Measurements from ENCODE around the gene TUFT1.

The TUFT1 gene

GRCh38 chr1:151514366-151514765 is 25.7 kb upstream of the TUFT1 start:
- ChIA-PET CTCF (interaction anchor here (0.6 to 0.7 kb wide), 2 partner anchors 23 to 91 kb away, joined by 7 to 8 read pairs; no protein-coding TSS in a partner anchor), POLR2A (interaction anchor here (0.9 kb wide), 1 partner anchor 26 kb away, joined by 3 read pairs; the partner anchor contains the start of gene TUFT1)
- Histone ChIP-seq H3K27ac (ENCODE audit: extremely low read depth, low read depth, low read length) (no peak overlapping the region), H3K9me3 (ENCODE audit: control insufficient read depth, insufficient read depth, low read depth, low read length) (no peaks in the 10 kb centered on the region), H3K36me3 (ENCODE audit: control insufficient read depth in 2 of 2, insufficient read depth in 1 of 2, low read length in 2 of 2) (peaks cover 0 to 13% of the 10 kb centered on the region in 2 experiments; a peak in 1 of 3 replicates), H3K4me1 (ENCODE audit: control insufficient read depth, insufficient read depth, low read length) (peaks cover 16% of the 10 kb centered on the region), H3K4me3 (ENCODE audit: low read depth, low read length) (no peak overlapping the region)
- no peak for TF ChIP-seq ZNF354C (tag by site-specific recombination; IDR thresholded peaks at IDR 0.05; ENCODE audit: borderline replicate concordance, low read depth)
- no peak for TF ChIP-seq ZNF211 (tag by site-specific recombination; IDR thresholded peaks at IDR 0.05; ENCODE audit: low read depth)
- no peak for TF ChIP-seq ZNF558 (tag by site-specific recombination; IDR thresholded peaks at IDR 0.05)
- no peak for TF ChIP-seq ZNF585B (tag by site-specific recombination; IDR thresholded peaks at IDR 0.05)
- TF ChIP-seq ZNF140 (tag by site-specific recombination; IDR thresholded peaks at IDR 0.05): no peak
- TF ChIP-seq ZNF10 (tag by site-specific recombination; IDR thresholded peaks at IDR 0.05): no peak
- TF ChIP-seq ZNF157 (tag by site-specific recombination; IDR thresholded peaks at IDR 0.05): no peak
- TF ChIP-seq ZBTB20 (tag by site-specific recombination; IDR thresholded peaks at IDR 0.05): no peak
- TF ChIP-seq ZNF777 (tag by site-specific recombination; IDR thresholded peaks at IDR 0.05; ENCODE audit: borderline replicate concordance): no peak

- ChIA-PET POLR2A (interaction anchor here (0.8 to 1.3 kb wide), 2 partner anchors 24 to 56 kb away, joined by 5 to 7 read pairs; partner anchors contain the start of genes POGZ and TUFT1), CTCF (interaction anchor here (1.2 kb wide), 1 partner anchor 22 kb away, joined by 5 read pairs; no protein-coding TSS in a partner anchor)
- TF ChIP-seq SETDB1 (IDR thresholded peaks at IDR 0.05; ENCODE audit: insufficient read length, low read length) (no peak), ZBTB1 (tag by site-specific recombination; IDR thresholded peaks at IDR 0.05) (no peak), ZNF580 (tag by site-specific recombination; IDR thresholded peaks at IDR 0.05) (peak; percentile 61; the same call in 1 of the 2 replicates), ZNF670 (tag by site-specific recombination; IDR thresholded peaks at IDR 0.05; ENCODE audit: low read depth) (no peak)
- no peak overlapping the region for H3K4me3 ChIP-seq (ENCODE audit: low read depth, low read length)
- H3K36me3 ChIP-seq (ENCODE audit: control insufficient read depth in 2 of 2, insufficient read depth in 1 of 2, low read length in 2 of 2): peaks cover 2 to 22% of the 10 kb centered on the region in 2 experiments; a peak in 1 of 3 replicates
- H3K9me3 ChIP-seq (ENCODE audit: control insufficient read depth, insufficient read depth, low read depth, low read length): no peaks in the 10 kb centered on the region
- peaks cover 16% of the 10 kb centered on the region for H3K4me1 ChIP-seq (ENCODE audit: control insufficient read depth, insufficient read depth, low read length)
- H3K27ac ChIP-seq (ENCODE audit: extremely low read depth, low read depth, low read length): no peak overlapping the region
Observed at GRCh38 chr1:151515265-151515664, 24.8 kb upstream of the TUFT1 start.

GRCh38 chr1:151516031-151516511 is 24.0 kb upstream of the TUFT1 start:
- H3K36me3 ChIP-seq (ENCODE audit: control insufficient read depth in 2 of 2, insufficient read depth in 1 of 2, low read length in 2 of 2): peaks cover 4 to 29% of the 10 kb centered on the region in 2 experiments; a peak in 1 of 3 replicates
- peaks cover 16% of the 10 kb centered on the region for H3K4me1 ChIP-seq (ENCODE audit: control insufficient read depth, insufficient read depth, low read length)
- ChIA-PET CTCF (interaction anchor here (0.6 to 1.2 kb wide), 2 partner anchors 21 to 44 kb away, joined by 4 to 5 read pairs; no protein-coding TSS in a partner anchor), POLR2A (interaction anchor here (0.8 to 1.3 kb wide), 4 partner anchors 13 to 57 kb away, joined by 3 to 7 read pairs (median 4); partner anchors contain the start of genes POGZ and TUFT1)
- H3K27ac ChIP-seq (ENCODE audit: extremely low read depth, low read depth, low read length): no peak overlapping the region
- H3K4me3 ChIP-seq (ENCODE audit: low read depth, low read length): no peak overlapping the region
- TF ChIP-seq SCRT2 (tag by site-specific recombination; IDR thresholded peaks at IDR 0.05) (peak; percentile 38), ZBTB49 (tag by site-specific recombination; IDR thresholded peaks at IDR 0.05; ENCODE audit: low read depth) (no peak), ZBTB20 (tag by site-specific recombination; IDR thresholded peaks at IDR 0.05) (peak; percentile 52; the same call in 1 of the 2 replicates), ZNF548 (tag by site-specific recombination; IDR thresholded peaks at IDR 0.05) (no peak), ZNF449 (tag by site-specific recombination; IDR thresholded peaks at IDR 0.05) (no peak), WT1 (tag by site-specific recombination; IDR thresholded peaks at IDR 0.05) (no peak), SCRT1 (tag by site-specific recombination; IDR thresholded peaks at IDR 0.05; ENCODE audit: borderline replicate concordance) (0 out of 2 replicates have a peak, but pooled peaks have one; percentile 34), ZFP37 (tag by site-specific recombination; IDR thresholded peaks at IDR 0.05) (no peak)
- H3K9me3 ChIP-seq (ENCODE audit: control insufficient read depth, insufficient read depth, low read depth, low read length): no peaks in the 10 kb centered on the region
